GM18498 (cell line): ENCODE measurements around the gene TLE2.
"Not testable (repeated sequence)": the region's sequence is repeated elsewhere in the genome, so short reads cannot be mapped to it uniquely, and the experiment has no call there.

Experiments
- ATAC-seq: cut with Tn5 transposase; IDR thresholded peaks from one replicate; pipeline ENCODE4 v1.9.1; 2021; ENCODE audit warnings: mild to moderate bottlenecking, moderate library complexity; ENCODE audit not compliant: unreplicated experiment

TLE2 gene

DNA sequence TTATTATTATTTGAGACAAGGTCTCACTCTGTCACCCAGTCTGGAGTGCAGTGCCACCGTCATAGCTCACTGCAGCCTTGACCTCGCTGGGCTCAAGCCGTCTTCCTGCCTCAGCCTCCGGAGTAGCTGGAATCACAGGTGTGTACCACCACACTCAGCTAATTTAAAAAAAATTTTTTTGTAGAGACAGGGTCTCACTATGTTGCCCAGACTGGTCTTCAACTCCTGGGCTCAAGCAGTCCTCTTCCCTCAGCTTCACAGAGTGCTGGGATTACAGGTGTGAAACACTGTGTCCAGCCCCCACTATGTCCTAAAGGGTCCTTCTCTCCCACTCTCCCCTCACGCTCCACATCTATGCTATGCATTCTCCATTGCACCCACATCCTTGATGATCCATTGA lies 9.1 kb upstream of the TLE2 start:
- no peak for ATAC-seq

DNA sequence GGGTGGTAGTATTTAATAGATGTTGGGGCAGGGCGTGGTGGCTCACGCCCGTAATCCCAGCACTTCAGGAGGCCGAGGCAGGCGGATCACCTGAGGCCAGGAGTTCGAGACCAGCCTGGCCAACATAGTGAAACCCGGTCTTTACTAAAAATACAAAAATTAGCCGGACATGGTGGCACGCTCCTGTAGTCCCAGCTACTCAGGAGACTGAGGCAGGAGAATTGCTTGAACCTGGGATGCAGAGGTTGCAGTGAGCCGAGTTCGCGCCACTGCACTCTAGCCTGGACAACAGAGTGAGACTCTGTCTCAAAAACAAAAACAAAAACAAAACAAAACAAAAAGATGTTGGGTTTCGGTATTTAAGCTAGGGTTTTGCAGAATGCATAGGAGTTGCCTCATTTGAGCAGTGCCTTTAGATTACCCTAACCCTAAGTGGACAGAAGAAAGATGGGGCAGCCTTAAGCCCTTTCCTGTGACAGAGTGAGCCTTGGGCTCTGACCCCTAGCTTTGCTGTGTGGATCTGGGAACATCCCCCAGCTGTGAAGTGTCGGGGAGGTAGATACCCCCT lies 8.0 kb upstream of the TLE2 start:
- not testable (repeated sequence) for ATAC-seq

DNA sequence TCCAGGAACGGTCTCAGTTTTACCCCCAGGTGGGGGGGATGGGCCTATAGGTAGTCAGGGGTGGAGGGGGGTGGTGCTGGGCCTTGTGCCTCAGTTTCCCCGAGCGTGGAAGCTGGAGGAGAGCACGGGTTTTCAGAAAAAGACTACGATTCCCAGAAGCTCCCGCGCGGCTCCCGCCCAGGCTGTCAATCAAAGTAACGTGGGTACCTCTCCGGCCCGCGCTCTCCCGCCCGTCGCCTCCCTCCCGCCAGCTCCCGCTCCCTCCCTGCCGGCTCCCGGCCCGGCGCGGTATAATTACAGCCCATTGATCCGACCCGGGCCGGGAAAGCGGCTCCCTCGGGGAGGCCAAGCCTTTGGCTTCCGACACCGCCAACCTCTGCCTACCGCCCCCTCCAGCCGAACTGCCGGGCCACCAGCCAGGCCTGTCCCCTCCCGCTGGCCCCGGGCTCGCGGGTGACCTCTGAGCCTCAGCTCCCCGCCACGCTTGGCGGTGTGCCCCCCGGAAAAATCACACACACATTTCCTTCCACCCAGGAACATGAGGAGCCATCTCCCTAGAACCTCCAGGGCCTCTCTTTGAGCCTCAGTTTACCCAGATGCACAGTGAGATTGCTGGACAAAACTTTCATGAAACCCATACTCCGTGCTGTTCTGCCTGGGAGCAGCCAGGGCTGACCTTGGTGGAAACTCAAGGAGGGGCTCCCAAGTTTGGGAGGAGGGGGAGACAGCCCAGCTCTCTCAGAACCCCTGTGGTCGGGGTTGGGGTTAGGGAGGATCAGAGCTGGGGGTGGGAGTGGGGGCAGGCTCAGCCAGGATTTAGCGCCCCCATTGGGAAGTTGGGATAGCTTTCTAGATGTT lies 7.3 kb upstream of the TLE2 start:
- ATAC-seq: peak; percentile 42

DNA sequence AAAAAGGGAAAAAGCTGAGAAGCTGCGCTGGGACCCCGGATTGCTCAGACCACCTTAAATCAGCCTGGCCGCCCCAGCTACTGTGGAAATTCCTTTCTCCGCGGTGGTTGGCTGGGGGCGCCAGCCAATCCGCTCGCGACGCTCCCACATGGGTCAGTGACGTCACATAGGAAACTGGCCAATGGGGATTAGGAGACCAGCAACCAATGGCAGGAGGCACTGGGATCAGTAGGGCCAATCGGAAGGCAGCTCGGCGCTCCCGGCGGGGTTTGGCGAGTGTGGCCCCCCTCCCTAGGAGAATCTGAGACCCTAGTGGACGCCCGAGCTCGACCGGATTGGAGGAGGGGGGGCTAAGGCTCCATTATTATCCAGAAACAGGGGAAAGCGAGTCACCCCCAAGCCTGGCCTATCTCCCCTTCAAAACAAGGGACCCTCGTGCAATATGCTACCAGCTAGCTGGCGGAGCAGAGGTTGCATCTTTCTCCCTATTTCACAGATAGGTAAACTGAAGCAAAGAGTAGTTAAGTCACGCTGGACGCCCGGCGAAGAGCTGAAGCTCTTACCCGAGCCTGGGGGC lies 6.5 kb upstream of the TLE2 start:
- ATAC-seq: peak; percentile 85

DNA sequence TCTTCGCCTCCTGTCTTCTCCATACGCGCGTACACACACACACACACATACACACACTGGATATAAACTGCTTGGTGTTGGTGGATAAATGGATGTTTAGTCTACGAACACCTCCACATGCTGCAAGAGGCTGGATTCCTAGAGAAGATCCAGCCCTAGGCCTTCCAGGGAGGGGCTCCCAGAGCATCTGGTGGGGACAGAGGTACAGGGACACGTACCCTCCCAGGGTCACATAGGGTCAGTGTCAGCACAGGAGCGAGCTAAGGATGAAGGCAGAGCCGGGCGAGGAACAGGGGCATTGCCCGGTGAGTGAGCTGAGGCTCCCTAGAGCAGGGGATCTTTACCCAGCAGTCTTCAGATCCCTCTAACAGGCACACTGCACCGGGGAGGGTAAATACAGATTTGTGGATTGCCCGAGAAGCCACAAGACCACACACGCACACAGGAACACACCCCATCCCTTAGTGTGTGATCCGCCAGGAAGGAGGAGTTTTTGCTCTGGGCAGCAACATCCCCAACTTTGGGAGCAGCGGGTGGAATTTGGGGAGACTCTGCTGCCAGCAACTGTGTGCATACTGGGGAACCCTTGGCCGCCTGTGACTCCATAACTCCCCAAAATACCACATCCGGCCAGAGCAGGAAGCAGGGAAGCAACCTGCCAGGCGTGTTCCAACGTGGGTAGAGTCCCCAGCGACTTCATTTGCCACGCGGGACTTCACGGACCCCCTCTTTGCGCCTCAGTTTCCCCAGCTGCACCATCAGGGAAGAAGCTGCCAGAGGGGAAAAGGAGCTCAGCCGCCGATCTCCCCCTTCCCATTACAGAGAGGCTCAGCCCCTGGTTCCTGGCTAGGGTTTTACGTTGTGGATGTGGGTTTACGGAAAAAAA lies 5.8 kb upstream of the TLE2 start:
- ATAC-seq: no peak

DNA sequence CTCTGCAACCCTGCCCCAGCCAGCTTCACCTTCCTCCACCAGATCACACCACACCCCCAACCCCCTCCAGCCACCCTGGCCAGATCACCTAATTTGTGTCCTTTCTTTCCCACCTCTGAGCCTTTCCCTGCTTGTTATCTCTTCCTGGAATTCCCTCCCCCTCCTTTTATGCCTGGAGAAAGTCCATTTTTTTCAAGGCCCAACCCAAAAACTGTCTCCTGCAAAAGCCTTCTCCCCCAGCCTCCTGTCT lies 5.3 kb upstream of the TLE2 start:
- ATAC-seq: no peak

DNA sequence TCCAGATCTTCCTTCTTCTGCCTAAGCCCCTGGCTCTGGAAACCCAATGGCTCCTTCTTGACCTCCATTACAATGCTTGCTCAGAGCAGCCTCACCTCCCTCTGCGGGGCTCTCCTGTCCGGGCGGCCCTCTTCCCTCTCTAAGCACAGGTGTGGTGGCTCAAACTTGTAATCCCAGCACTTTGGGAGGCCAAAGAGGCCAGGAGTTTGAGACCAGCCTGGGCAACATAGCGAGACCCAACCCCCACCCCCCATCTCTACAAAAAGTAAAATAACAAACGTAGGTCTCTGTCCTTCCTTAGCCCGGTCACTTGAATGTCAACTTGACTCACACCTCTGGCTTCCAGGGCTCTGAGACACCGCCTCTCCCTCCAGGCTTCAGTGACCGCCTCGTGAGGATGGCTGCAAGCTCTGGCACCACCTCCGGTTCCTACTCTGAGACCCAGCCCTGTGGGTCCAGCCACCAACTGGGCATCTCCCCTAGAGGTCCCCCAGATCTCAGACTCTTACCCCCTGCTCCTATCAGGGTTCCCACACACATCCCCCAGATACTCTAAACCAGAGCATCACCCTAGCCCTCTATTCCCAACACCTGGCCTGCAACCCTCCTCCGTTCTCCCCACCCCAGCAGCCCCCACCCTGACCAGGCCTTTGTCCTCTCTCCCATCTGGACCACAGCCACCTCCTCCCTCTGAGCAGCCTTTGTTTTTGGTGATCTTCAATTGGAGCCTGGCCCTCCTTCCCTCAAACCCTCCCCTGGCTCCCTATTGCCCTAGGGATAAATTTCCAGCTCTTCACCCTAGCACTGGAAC lies 4.7 kb upstream of the TLE2 start:
- no peak for ATAC-seq

DNA sequence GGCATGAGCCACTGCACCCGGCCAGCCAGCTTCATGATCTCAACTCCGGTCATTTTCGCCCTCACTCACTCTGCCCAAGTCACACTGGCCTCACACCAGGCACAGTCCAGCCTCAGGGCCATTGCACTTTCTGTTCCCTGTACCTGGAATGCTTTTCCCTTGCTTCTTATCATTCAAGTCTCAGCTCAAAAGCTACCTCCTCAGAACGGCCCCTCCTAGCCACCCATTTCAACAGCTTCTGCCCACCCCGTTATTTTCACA lies 2.5 kb upstream of the TLE2 start:
- ATAC-seq: no peak

DNA sequence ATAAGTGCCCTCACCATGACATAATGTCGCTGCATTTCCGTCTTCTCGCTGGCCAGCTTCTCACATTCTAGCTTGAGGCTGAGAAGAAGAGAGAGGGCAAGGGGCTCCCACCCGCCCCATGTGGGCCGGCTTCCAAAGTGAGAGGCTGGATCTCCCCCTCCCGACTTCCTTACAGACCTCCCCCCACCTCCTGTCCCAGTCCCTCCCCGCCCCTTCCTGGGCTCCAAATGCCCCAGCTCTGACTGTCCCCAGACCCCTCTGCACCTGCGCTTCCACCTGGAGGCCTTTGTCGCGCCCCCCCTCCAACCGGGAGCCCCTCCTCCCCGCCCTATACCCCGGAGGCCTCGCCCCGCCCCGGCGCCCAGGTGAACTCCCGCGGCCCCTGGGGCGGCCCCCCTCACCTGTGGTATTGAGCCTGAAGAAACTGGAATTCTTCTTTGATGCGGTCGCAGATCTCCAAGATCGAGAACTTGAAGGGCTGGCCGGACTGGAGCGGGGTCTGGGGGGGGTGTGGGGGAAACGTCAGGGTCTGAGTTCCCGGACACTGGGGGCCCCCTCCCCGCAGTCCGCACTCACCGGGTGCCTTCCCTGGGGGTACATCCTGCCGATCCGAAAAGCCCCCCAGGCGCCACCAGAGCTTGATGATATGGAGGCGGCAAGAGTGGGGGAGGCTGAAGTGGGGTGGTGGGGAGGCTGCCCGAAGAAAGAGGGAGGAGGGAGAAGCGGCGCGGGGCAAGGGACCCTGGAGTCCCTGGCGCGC lies 595 bp downstream of the TLE2 start:
- ATAC-seq: no peak

DNA sequence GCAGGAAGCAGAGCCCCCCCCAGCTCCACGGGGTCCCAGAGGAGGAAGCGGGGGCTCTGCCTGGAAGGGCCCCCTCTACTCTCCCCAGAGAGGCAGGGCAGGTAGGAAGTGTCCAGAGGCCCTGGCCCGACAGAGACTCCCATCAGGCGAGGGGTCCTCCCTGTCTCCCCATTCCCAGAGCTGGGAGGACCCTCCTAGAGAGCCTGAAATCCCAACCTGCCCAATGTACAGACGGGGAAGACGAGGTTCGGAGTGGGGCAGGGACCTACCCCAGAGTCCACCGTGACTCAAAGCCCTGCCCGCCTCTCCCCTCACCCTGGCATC lies 1.1 kb downstream of the TLE2 start:
- no peak for ATAC-seq

DNA sequence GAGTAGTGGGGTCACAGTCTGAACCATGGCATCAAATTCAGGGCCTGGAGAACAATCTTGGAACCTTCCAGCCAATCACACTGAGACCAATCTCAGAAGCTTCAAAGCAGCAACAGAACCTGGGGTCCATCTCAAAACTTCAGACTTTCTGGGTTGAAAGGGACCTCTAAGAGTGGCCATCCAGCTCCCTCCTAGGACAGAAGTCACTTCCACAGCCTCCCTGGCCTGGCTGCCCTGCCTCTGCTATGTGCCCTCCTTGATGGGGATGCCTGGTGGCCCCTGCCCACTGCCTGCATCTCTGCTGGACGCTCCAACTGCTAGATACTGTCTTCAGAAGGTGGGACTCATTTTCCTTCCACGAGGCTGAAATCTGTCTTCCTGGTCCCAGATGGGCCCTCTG lies 1.8 kb downstream of the TLE2 start:
- ATAC-seq: no peak

DNA sequence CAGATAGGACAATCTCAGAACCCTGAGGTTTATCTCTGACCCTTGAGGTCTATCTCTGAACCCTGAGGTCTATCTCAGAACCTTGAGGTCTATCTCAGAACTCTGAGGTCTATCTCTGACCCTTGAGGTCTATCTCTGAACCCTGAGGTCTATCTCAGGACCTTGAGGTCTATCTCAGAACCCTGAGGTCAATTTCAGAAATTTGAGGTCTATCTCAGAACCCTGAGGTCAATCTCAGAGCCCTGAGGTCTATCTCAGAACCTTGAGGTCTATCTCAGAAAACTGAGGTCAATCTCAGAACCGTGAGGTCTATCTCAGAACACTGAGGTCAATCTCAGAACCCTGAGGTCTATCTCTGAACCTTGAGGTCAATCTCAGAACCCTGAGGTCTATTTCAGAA lies 2.3 kb downstream of the TLE2 start:
- ATAC-seq: no peak

DNA sequence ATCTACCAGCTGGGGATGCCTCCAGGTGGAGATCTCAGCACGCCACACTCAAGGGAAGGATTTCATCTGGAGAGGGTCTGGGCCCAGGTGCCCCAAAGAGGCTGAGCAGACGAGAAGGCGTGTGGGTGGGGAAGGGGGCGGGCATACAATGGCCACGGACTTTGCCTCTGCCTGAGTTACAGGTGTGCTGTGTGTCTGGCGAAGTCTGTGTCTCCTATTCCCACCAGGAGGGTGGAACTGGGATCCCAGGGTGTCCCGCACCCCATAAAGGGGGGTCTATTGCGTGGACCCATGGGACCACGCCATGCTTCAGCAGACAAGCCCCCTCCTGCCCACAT lies 3.6 kb downstream of the TLE2 start:
- ATAC-seq: no peak

DNA sequence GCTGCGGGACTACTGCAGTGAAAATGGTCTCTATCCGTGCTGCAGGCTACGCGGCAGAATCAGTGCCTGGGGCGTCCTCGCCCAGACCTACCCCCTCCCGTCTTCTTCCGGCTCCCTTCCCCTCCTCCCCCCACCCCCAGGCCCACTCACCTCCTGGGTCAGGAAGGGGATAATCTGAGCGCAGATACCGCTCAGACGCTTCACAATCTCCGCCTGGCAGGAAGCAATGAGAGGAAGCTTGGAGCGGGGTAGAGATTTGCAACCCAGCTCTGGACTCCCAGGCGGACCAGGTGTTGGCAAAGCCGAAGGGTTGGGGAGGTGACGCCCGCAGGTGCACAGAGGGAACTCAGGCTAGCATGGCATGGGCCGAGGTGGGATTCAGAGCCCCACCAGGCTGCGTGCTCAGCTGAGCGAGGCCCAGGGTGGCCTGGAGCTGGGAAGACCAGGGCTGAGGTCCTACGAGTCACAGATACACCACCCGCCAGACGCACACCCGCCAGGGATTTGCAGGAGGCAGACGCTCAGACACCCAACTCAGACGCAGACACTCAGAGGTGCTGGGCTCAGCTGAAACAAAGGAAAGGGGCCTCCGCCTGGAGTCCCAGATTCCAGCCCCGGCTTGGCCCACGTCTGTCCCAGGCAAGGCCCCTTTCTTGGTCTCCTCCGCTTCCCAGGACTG lies 4.1 kb downstream of the TLE2 start:
- no peak for ATAC-seq

DNA sequence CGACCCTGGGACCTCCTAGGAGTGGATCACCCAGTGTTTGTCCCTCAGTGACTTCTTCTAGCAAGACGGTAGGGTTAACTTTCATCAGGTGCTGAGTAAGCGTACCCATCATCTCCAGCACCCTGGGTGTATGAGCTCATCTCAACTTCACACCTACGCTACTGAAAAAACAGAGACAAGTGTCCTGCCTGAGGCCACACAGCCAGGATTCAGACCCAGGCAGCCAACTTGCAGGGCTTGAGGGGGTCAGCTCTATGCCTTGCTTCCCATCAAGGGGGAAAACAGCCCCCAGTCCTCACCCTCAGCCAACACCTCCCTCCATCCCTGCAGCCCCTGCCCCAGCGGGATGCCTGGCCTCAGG lies 4.6 kb downstream of the TLE2 start:
- no peak for ATAC-seq

DNA sequence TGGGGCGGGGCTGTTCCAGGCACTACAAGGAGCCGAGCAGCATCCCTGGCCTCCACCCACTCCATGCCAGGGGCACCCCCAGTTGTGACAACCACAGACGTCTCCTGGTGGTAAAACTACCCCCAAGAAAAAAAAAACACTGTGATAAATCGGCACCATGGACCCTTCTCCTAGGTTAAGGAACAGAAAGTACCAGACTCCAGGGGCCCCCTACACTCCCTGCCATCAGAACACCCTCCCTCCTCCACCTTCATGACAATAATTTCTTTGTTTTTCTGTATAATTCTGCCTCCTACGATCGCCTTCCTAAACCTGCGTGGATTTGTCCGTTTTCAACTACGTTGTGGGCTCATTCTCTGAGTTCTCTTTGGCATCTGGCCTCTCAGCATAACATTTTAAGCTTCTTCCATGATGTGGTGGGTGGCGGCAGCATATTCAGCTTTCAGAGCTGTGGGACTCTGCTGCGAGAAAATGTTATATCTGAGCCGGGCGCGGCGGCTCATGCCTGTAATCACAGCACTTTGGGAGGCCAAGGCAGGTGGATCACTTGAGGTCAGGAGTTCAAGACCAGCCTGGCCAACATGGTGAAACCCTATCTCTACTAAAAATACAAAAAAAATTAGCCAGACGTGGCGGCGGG lies 8.6 kb downstream of the TLE2 start:
- no peak for ATAC-seq

DNA sequence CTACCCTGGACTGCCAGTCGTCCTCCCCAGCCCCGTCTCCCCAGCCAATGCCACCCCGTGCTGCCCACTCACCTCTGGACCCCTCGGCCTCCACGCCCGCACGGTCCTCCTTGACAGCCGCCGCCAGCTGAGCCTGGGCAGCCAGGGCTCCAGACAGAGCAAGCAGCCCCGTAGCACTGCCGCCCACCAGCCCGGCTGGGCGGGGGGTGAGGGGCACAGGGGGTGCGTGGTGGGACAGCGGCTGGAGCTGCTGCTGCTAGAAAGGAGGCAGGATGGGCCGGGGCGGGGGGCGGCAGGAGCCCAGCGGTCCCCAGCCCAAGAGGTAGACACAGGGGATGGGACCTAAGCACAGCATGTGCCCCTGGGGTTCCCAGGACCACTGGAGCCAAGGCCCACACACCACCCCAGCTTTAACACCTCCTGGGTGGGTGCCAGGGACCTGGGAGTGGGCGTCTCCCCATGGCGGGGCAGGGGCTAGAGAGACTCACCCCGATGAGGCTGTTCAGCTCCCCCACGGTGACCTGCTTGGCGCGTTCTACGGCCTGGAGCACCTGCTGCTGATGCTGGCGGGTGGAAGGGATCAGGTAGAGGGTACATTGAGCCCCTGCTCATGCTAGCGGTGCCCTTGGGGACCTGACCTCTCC lies 9.7 kb downstream of the TLE2 start:
- no peak for ATAC-seq

DNA sequence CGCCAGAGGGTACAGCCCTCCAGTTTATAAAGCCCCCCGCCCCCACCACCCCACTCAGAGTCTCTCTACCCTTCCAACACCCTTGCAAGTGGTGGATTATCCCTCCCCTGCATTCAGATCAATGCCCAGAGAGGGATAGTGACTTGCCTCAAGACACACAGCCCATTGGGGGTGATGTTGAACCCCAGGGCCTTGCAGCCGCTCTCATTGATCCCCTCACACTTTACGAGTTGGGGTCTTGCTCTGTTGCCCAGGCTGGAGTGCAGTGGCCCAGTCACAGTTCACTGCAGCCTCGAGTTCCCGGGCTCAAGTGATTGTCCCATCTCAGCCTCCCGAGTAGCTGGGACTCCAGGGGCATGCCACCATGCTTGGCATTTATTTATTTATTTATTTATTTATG lies 11.2 kb downstream of the TLE2 start:
- no peak for ATAC-seq
